ENCODE measurements around the gene GLCCI1. TPM values are rescaled to one million over a fixed set of nuclear protein-coding genes. Genes with fewer than 3 reads are reported as not detected.

The GLCCI1 gene
- total and polyA plus RNA-seq, 10 of the 15 experiments (the other 5 are each of a cell fraction or from before 2014, with no cell fraction given), result 12.6 to 92.0 (median 27.6) TPM

GRCh38 chr7:8121243-8121642 lies 152.6 kb downstream of the GLCCI1 start (continued):
- TF ChIP-seq ZNF592 (IDR thresholded peaks at IDR 0.05) (no peak), RELA (IDR thresholded peaks at IDR 0.05; ENCODE audit: borderline replicate concordance, partially characterized antibody) (no peak), ETV6 (conservative IDR thresholded peaks at IDR 0.05 in 1 of 2, IDR thresholded peaks at IDR 0.05 in 1 of 2; ENCODE audit: borderline replicate concordance in 1 of 2, low read depth in 1 of 2) (no peak), NR2C2 (IDR thresholded peaks at IDR 0.05; ENCODE audit: borderline replicate concordance, control insufficient read depth, insufficient read length, low read depth) (no peak), ZBED1 (IDR thresholded peaks at IDR 0.05; ENCODE audit: borderline replicate concordance) (no peak), ZNF24 (IDR thresholded peaks at IDR 0.05) (no peak), ZSCAN29 (IDR thresholded peaks at IDR 0.05) (no peak), RELB (IDR thresholded peaks at IDR 0.05; ENCODE audit: low read depth) (no peak), NFXL1 (IDR thresholded peaks at IDR 0.05; ENCODE audit: borderline replicate concordance) (no peak), RUNX3 (IDR thresholded peaks at IDR 0.05; ENCODE audit: low read length) (0 out of 2 replicates have a peak, but pooled peaks have one; percentile 45), CBX3 (IDR thresholded peaks at IDR 0.05; ENCODE audit: borderline replicate concordance, low read depth) (no peak)
- TF ChIP-seq, protein P1, sequence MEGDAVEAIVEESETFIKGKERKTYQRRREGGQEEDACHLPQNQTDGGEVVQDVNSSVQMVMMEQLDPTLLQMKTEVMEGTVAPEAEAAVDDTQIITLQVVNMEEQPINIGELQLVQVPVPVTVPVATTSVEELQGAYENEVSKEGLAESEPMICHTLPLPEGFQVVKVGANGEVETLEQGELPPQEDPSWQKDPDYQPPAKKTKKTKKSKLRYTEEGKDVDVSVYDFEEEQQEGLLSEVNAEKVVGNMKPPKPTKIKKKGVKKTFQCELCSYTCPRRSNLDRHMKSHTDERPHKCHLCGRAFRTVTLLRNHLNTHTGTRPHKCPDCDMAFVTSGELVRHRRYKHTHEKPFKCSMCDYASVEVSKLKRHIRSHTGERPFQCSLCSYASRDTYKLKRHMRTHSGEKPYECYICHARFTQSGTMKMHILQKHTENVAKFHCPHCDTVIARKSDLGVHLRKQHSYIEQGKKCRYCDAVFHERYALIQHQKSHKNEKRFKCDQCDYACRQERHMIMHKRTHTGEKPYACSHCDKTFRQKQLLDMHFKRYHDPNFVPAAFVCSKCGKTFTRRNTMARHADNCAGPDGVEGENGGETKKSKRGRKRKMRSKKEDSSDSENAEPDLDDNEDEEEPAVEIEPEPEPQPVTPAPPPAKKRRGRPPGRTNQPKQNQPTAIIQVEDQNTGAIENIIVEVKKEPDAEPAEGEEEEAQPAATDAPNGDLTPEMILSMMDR (IDR thresholded peaks at IDR 0.05 in 2 of 3, conservative IDR thresholded peaks at IDR 0.05 in 1 of 3; ENCODE audit: control insufficient read depth in 2 of 3, extremely low read depth in 1 of 3, insufficient read depth in 1 of 3, low read depth in 3 of 3, low read length in 3 of 3), result no peak
- TF ChIP-seq, protein P2, sequence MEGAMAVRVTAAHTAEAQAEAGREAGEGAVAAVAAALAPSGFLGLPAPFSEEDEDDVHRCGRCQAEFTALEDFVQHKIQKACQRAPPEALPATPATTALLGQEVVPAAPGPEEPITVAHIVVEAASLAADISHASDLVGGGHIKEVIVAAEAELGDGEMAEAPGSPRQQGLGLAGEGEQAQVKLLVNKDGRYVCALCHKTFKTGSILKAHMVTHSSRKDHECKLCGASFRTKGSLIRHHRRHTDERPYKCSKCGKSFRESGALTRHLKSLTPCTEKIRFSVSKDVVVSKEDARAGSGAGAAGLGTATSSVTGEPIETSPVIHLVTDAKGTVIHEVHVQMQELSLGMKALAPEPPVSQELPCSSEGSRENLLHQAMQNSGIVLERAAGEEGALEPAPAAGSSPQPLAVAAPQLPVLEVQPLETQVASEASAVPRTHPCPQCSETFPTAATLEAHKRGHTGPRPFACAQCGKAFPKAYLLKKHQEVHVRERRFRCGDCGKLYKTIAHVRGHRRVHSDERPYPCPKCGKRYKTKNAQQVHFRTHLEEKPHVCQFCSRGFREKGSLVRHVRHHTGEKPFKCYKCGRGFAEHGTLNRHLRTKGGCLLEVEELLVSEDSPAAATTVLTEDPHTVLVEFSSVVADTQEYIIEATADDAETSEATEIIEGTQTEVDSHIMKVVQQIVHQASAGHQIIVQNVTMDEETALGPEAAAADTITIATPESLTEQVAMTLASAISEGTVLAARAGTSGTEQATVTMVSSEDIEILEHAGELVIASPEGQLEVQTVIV (IDR thresholded peaks at IDR 0.05; ENCODE audit: borderline replicate concordance, partially characterized antibody), result no peak
- TF ChIP-seq, protein P3, sequence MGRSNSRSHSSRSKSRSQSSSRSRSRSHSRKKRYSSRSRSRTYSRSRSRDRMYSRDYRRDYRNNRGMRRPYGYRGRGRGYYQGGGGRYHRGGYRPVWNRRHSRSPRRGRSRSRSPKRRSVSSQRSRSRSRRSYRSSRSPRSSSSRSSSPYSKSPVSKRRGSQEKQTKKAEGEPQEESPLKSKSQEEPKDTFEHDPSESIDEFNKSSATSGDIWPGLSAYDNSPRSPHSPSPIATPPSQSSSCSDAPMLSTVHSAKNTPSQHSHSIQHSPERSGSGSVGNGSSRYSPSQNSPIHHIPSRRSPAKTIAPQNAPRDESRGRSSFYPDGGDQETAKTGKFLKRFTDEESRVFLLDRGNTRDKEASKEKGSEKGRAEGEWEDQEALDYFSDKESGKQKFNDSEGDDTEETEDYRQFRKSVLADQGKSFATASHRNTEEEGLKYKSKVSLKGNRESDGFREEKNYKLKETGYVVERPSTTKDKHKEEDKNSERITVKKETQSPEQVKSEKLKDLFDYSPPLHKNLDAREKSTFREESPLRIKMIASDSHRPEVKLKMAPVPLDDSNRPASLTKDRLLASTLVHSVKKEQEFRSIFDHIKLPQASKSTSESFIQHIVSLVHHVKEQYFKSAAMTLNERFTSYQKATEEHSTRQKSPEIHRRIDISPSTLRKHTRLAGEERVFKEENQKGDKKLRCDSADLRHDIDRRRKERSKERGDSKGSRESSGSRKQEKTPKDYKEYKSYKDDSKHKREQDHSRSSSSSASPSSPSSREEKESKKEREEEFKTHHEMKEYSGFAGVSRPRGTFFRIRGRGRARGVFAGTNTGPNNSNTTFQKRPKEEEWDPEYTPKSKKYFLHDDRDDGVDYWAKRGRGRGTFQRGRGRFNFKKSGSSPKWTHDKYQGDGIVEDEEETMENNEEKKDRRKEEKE (IDR thresholded peaks at IDR 0.05), result no peak
- TF ChIP-seq, protein P4, sequence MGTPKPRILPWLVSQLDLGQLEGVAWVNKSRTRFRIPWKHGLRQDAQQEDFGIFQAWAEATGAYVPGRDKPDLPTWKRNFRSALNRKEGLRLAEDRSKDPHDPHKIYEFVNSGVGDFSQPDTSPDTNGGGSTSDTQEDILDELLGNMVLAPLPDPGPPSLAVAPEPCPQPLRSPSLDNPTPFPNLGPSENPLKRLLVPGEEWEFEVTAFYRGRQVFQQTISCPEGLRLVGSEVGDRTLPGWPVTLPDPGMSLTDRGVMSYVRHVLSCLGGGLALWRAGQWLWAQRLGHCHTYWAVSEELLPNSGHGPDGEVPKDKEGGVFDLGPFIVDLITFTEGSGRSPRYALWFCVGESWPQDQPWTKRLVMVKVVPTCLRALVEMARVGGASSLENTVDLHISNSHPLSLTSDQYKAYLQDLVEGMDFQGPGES (IDR thresholded peaks at IDR 0.05), result no peak
